ENCODE results near the gene ACYP1.
"Not testable (repeated sequence)": the region's sequence is repeated elsewhere in the genome, so short reads cannot be mapped to it uniquely, and the experiment has no call there.

Gene ACYP1

GRCh38 chr14:75067765-75068164 lies 3.9 kb upstream of the ACYP1 start:
- DNase-seq: not testable (repeated sequence)

- no peak for DNase-seq
Measured at GRCh38 chr14:75067212-75067611, 3.4 kb upstream of the ACYP1 start.

GRCh38 chr14:75066691-75067090 lies 2.9 kb upstream of the ACYP1 start:
- DNase-seq: no peak

- no peak for DNase-seq
Measured at GRCh38 chr14:75064205-75064567, 362 bp upstream of the ACYP1 start.

GRCh38 chr14:75063013-75063412 lies 811 bp downstream of the ACYP1 start:
- DNase-seq: no peak

GRCh38 chr14:75060420-75060819 lies 3.4 kb downstream of the ACYP1 start:
- no peak for DNase-seq

- DNase-seq: no peak
Measured at GRCh38 chr14:75059642-75060041, 4.2 kb downstream of the ACYP1 start.

- no peak for DNase-seq
Measured at GRCh38 chr14:75054421-75054820, 9.4 kb downstream of the ACYP1 start.

- no peak for DNase-seq
Measured at GRCh38 chr14:75053396-75054291, 10.2 kb downstream of the ACYP1 start.

GRCh38 chr14:75051556-75051899 lies 12.3 kb downstream of the ACYP1 start:
- no peak for DNase-seq

GRCh38 chr14:75050852-75051555 lies 12.8 kb downstream of the ACYP1 start, which contains the start of gene MLH3:
Gene MLH3, minus strand, starts transcription at chr14:75051467. Its CDS starts 1,812 bp downstream, at chr14:75049655.
- peak in 1 of 2 experiments; percentile 39 for DNase-seq

- DNase-seq: no peak
Measured at GRCh38 chr14:75049731-75050201, 14.1 kb downstream of the ACYP1 start.

GRCh38 chr14:75049136-75049535 lies 14.7 kb downstream of the ACYP1 start:
- DNase-seq: no peak

GRCh38 chr14:75048101-75048500 lies 15.7 kb downstream of the ACYP1 start:
- no peak for DNase-seq

GRCh38 chr14:75047506-75047905 lies 16.3 kb downstream of the ACYP1 start:
- no peak for DNase-seq

- no peak for DNase-seq
Measured at GRCh38 chr14:75046899-75047298, 16.9 kb downstream of the ACYP1 start.

- no peak for DNase-seq
Measured at GRCh38 chr14:75046275-75046674, 17.5 kb downstream of the ACYP1 start.

GRCh38 chr14:75044752-75045151 lies 19.1 kb downstream of the ACYP1 start:
- no peak for DNase-seq

- no peak for DNase-seq
Measured at GRCh38 chr14:75044322-75044721, 19.5 kb downstream of the ACYP1 start.

- DNase-seq: no peak
Measured at GRCh38 chr14:75042035-75042434, 21.8 kb downstream of the ACYP1 start.

- DNase-seq: no peak
Measured at GRCh38 chr14:75041613-75042012, 22.2 kb downstream of the ACYP1 start.

GRCh38 chr14:75040959-75041358 lies 22.9 kb downstream of the ACYP1 start:
- no peak for DNase-seq

GRCh38 chr14:75040507-75040906 lies 23.3 kb downstream of the ACYP1 start:
- no peak for DNase-seq

- no peak for DNase-seq
Measured at GRCh38 chr14:75032939-75033338, 30.9 kb downstream of the ACYP1 start.
